A549 (cell line): ENCODE results near the gene NDUFB10. TPM values are rescaled to one million over a fixed set of nuclear protein-coding genes. Genes with fewer than 3 reads are reported as not detected.

Experiments
- ATAC-seq, 2 experiments: fragments of 200-7000 bp in 1 of 2; fragments of >200 bp in 1 of 2; cut with Nextera tagmentation in 1 of 2; cut with Tn5 transposase in 1 of 2; 3 replicates each; pipeline versions ENCODE4 v1.8.0 to v1.9.1; 2018 to 2020; ENCODE audit warnings: mild to moderate bottlenecking in 1 of 2, moderate library complexity in 1 of 2
- CTCF ChIA-PET: fragments of 300-600 bp; sonication (Branson Sonifier 250); formaldehyde crosslinking; extraction: SDS; loops from one replicate; lab custom pipeline; 2021; ENCODE audit warnings: antibody characterized with exemption, inconsistent platforms; lab: Yijun Ruan, JAX
- POLR2A ChIA-PET: fragments of 350-600 bp; formaldehyde crosslinking; extraction: SDS; loops from one replicate; lab custom pipeline; 2021; ENCODE audit warnings: antibody characterized with exemption, inconsistent platforms; lab: Yijun Ruan, JAX
- DNase-seq, 2 experiments: peaks; one replicate each; pipeline versions ENCODE4 v3.0.0 to v3.0.0-alpha.2; 2011 to 2016; ENCODE audit warnings: low read depth in 1 of 2, low spot score in 1 of 2
- FAIRE-seq: peaks from 2 replicates; lab custom pipeline; 2011; peaks lifted over from hg19 to GRCh38; lab: Jason Lieb, UNC
- H3K27ac ChIP-seq, 2 experiments: fragments of >200 bp; sonication (Bioruptor Twin); formaldehyde crosslinking; 3 replicates each; pipeline ENCODE4 v1.5.1; 2016 to 2017
- H3K4me1 ChIP-seq: fragments of >200 bp; sonication (Bioruptor Twin); formaldehyde crosslinking; 3 replicates; pipeline ENCODE4 v1.6.1; 2016
- H3K4me2 ChIP-seq: fragments of >200 bp; sonication (Bioruptor Twin); formaldehyde crosslinking; 3 replicates; pipeline ENCODE4 v1.6.1; 2016
- H3K4me3 ChIP-seq: fragments of >200 bp; sonication (Bioruptor Twin); formaldehyde crosslinking; 3 replicates; pipeline ENCODE4 v1.5.1; 2016
- H3K9me3 ChIP-seq: fragments of >200 bp; sonication (Bioruptor Twin); formaldehyde crosslinking; 3 replicates; pipeline ENCODE4 v1.6.1; 2016
- ATOH8 ChIP-seq: fragments of 250-450 bp; sonication (Bioruptor Pico); IDR thresholded peaks from 2 replicates; pipeline ENCODE4 v1.5.0; 2020; ENCODE audit warnings: low read depth, mild to moderate bottlenecking, moderate library complexity
- BCL3 ChIP-seq: fragments of >200 bp; sonication (Bioruptor Twin); formaldehyde crosslinking; IDR thresholded peaks from 3 replicates; pipeline ENCODE4 v1.6.1; 2016
- CTCF ChIP-seq: fragments of >200 bp; sonication (Bioruptor Twin); formaldehyde crosslinking; IDR thresholded peaks from 3 replicates; pipeline ENCODE4 v1.5.1; 2016
- E2F6 ChIP-seq: IDR thresholded peaks from 2 replicates; pipeline ENCODE4 v1.6.1; 2012; ENCODE audit warnings: low read depth, borderline replicate concordance
- EHF ChIP-seq: fragments of 250-450 bp; sonication (Bioruptor Pico); IDR thresholded peaks from 2 replicates; pipeline ENCODE4 v1.5.0; 2020; ENCODE audit warnings: mild to moderate bottlenecking
- EP300 ChIP-seq, 2 experiments: fragments of >200 bp; sonication (Bioruptor Twin); formaldehyde crosslinking; IDR thresholded peaks; 2 replicates in 1 of 2; 3 replicates in 1 of 2; pipeline ENCODE4 v1.6.1; 2016 to 2017
- FOSL2 ChIP-seq, 2 experiments: fragments of 450-650 bp in 1 of 2; fragments of >200 bp in 1 of 2; sonication (Bioruptor Twin) in 1 of 2; formaldehyde crosslinking; IDR thresholded peaks; 2 replicates each; pipeline versions ENCODE4 v1.5.0 to v1.6.1; 2016 to 2020; ENCODE audit warnings: mild to moderate bottlenecking in 1 of 2, moderate library complexity in 1 of 2
- GATA3 ChIP-seq: IDR thresholded peaks from 2 replicates; pipeline ENCODE4 v1.6.1; 2012; ENCODE audit warnings: borderline replicate concordance
- HEYL ChIP-seq: fragments of 250-450 bp; sonication (Bioruptor Pico); IDR thresholded peaks from 2 replicates; pipeline ENCODE4 v1.8.0; 2021; ENCODE audit warnings: mild to moderate bottlenecking, moderate library complexity
- HOXB13 ChIP-seq: fragments of 250-450 bp; sonication (Bioruptor Pico); IDR thresholded peaks from 2 replicates; pipeline ENCODE4 v1.5.0; 2020; ENCODE audit warnings: low read depth, mild to moderate bottlenecking, moderate library complexity
- HOXB5 ChIP-seq: fragments of 250-450 bp; sonication (Bioruptor Pico); IDR thresholded peaks from 2 replicates; pipeline ENCODE4 v1.5.0; 2020; ENCODE audit warnings: mild to moderate bottlenecking, moderate library complexity
- JUN ChIP-seq, 2 experiments: fragments of >200 bp; sonication (Bioruptor Twin); formaldehyde crosslinking; IDR thresholded peaks; 2 replicates in 1 of 2; 3 replicates in 1 of 2; pipeline ENCODE4 v1.6.1; 2016 to 2017
- KDM5A ChIP-seq: fragments of 200-600 bp; sonication (generic); IDR thresholded peaks from 2 replicates; pipeline ENCODE4 v1.6.1; 2016; ENCODE audit warnings: antibody characterized with exemption, mild to moderate bottlenecking
- MAFK ChIP-seq: fragments of 450-650 bp; IDR thresholded peaks from 2 replicates; pipeline ENCODE4 v1.6.1; 2014; ENCODE audit not compliant: partially characterized antibody
- MAX ChIP-seq: IDR thresholded peaks from 2 replicates; pipeline ENCODE4 v1.6.1; 2012
- MAZ ChIP-seq: fragments of 150-350 bp; IDR thresholded peaks from 2 replicates; pipeline ENCODE4 v1.6.1; 2014; ENCODE audit warnings: antibody characterized with exemption, low read depth, low read length, borderline replicate concordance
- MYC ChIP-seq: IDR thresholded peaks from 2 replicates; pipeline ENCODE4 v1.6.1; 2012; ENCODE audit warnings: mild to moderate bottlenecking, inconsistent platforms, low read length, improper control_type of control experiment, borderline replicate concordance
- NPAS2 ChIP-seq: fragments of 250-450 bp; sonication (Bioruptor Pico); IDR thresholded peaks from 2 replicates; pipeline ENCODE4 v1.8.0; 2022; ENCODE audit warnings: mild to moderate bottlenecking, moderate library complexity, borderline replicate concordance
- PBX3 ChIP-seq: IDR thresholded peaks from 2 replicates; pipeline ENCODE4 v1.6.1; 2012
- PHF8 ChIP-seq: fragments of 200-600 bp; sonication (generic); IDR thresholded peaks from 2 replicates; pipeline ENCODE4 v1.6.1; 2016; ENCODE audit warnings: low read depth, mild to moderate bottlenecking, antibody characterized with exemption, moderate library complexity, borderline replicate concordance
- POLR2A ChIP-seq: IDR thresholded peaks from 2 replicates; pipeline ENCODE4 v1.6.1; 2012; ENCODE audit warnings: mild to moderate bottlenecking, low read length
- RAD21 ChIP-seq, 2 experiments: fragments of >200 bp in 1 of 2; sonication (Bioruptor Twin) in 1 of 2; formaldehyde crosslinking in 1 of 2; IDR thresholded peaks in 1 of 2; conservative IDR thresholded peaks in 1 of 2; 2 replicates in 1 of 2; 3 replicates in 1 of 2; pipeline ENCODE4 v1.6.1; 2012 to 2018; ENCODE audit warnings: inconsistent platforms in 1 of 2
- RFX5 ChIP-seq: fragments of 450-650 bp; IDR thresholded peaks from 2 replicates; pipeline ENCODE4 v1.7.1; 2014; ENCODE audit warnings: antibody characterized with exemption, mild to moderate bottlenecking, moderate library complexity
- SMC3 ChIP-seq: fragments of >200 bp; sonication (Bioruptor Twin); formaldehyde crosslinking; IDR thresholded peaks from 3 replicates; pipeline ENCODE4 v1.6.1; 2018; ENCODE audit warnings: inconsistent platforms
- SREBF2 ChIP-seq: fragments of 450-650 bp; IDR thresholded peaks from 2 replicates; pipeline ENCODE4 v1.6.1; 2014; ENCODE audit warnings: mild to moderate bottlenecking, moderate library complexity
- TFCP2L1 ChIP-seq: fragments of 250-450 bp; sonication (Bioruptor Pico); IDR thresholded peaks from 2 replicates; pipeline ENCODE4 v1.5.0; 2021; ENCODE audit warnings: mild to moderate bottlenecking
- TP53 ChIP-seq: fragments of 250-450 bp; sonication (Bioruptor Pico); IDR thresholded peaks from 2 replicates; pipeline ENCODE4 v1.5.0; 2021; ENCODE audit warnings: mild to moderate bottlenecking, moderate library complexity
- USF2 ChIP-seq: fragments of 450-650 bp; IDR thresholded peaks from 2 replicates; pipeline ENCODE4 v1.6.1; 2014; ENCODE audit warnings: antibody characterized with exemption
- ZC3H11A ChIP-seq: fragments of 450-650 bp; IDR thresholded peaks from 2 replicates; pipeline ENCODE4 v1.6.1; 2014; ENCODE audit warnings: antibody characterized with exemption, mild to moderate bottlenecking
- ZFP36 ChIP-seq: fragments of 450-650 bp; IDR thresholded peaks from 2 replicates; pipeline ENCODE4 v1.6.1; 2014; ENCODE audit warnings: borderline replicate concordance; ENCODE audit not compliant: partially characterized antibody
- ZNF302 ChIP-seq: fragments of 250-450 bp; sonication (Bioruptor Pico); IDR thresholded peaks from 2 replicates; pipeline ENCODE4 v1.9.0; 2021; ENCODE audit warnings: inconsistent platforms, mild to moderate bottlenecking, moderate library complexity
- ZSCAN20 ChIP-seq: fragments of 250-450 bp; sonication (Bioruptor Pico); IDR thresholded peaks from 2 replicates; pipeline ENCODE4 v1.8.0; 2022; ENCODE audit warnings: mild to moderate bottlenecking, moderate library complexity
- WGBS: methylation state at CpG from one replicate; pipeline ENCODE4 v1.1.6; 2017; ENCODE audit errors: missing lambda C conversion rate; 5-methylcytosine and 5-hydroxymethylcytosine counted together
- polyA plus RNA-seq, 4 experiments: library from polyadenylated mRNA; depleted of rRNA in 3 of 4; stranded (reverse); fragments of >200 nt; fragmentation: RNase III in 1 of 4; extraction: RNeasy Plus Mini Kit Qiagen cat#74134 plus additional on column Dnase treatment in 1 of 4; gene quantifications; 2 replicates in 3 of 4; 3 replicates in 1 of 4; pipeline ENCODE4 v1.2.3, GENCODE V29; 2011 to 2017

The NDUFB10 gene
- polyA plus RNA-seq, 2 of the 4 experiments (the other 2 are of a cell fraction), result 198 to 389 TPM

GRCh38 chr16:1983544-1984346 is 24.4 kb downstream of the NDUFB10 start, which contains the start of gene GFER:
Gene GFER (plus strand): TSS chr16:1984193. CDS start chr16:1984219, 26 bp downstream.
- no peak for FAIRE-seq
- peak; percentile 94 to 96 for DNase-seq
- Histone ChIP-seq H3K9me3 (no peaks in the 10 kb centered on the region), H3K4me2 (peak within 1 kb of the TSS; percentile 88), H3K4me1 (peaks cover 37% of the 10 kb centered on the region), H3K27ac (peak within 1 kb of the TSS; percentile 86 to 94), H3K4me3 (peak within 1 kb of the TSS; percentile 67)
- ATAC-seq, result peak; percentile 72 to 85
- ChIA-PET CTCF (interaction anchor here (1.1 to 19.7 kb wide), 6 partner anchors 10 to 157 kb away, joined by 3 to 196 read pairs (median 7); partner anchors contain the start of gene ZNF598), POLR2A (interaction anchor here (0.6 to 5.4 kb wide), 5 partner anchors 12 to 603 kb away, joined by 3 to 50 read pairs (median 3); partner anchors contain the start of genes RPS2, TBL3 and TRAF7)
- 0% methylated on average over 22 of the region's 109 CpGs for WGBS
- TF ChIP-seq GATA3 (0 out of 2 replicates have a peak, but pooled peaks have one; percentile 6), TFCP2L1 (CRISPR knock-in tag) (0 out of 2 replicates have a peak, but pooled peaks have one; percentile 63), ZNF302 (CRISPR knock-in tag) (no peak), SMC3 (peak; percentile 45), TP53 (CRISPR knock-in tag) (0 out of 2 replicates have a peak, but pooled peaks have one; percentile 54), EP300 (IDR thresholded peaks at IDR 0.05) (no peak), EHF (CRISPR knock-in tag) (peak; percentile 72; the same call in 1 of the 2 replicates), ATOH8 (CRISPR knock-in tag) (peak; percentile 78; the same call in 1 of the 2 replicates), ZFP36 (no peak), USF2 (no peak), PHF8 (peak; percentile 30), CTCF (peak; percentile 50; the same call in 2 of the 3 replicates), POLR2A (peak; percentile 85), BCL3 (peak; percentile 81; the same call in 1 of the 3 replicates), E2F6 (0 out of 2 replicates have a peak, but pooled peaks have one; percentile 68), NPAS2 (CRISPR knock-in tag) (peak; percentile 48; the same call in 1 of the 2 replicates), MAZ (peak; percentile 46; the same call in 1 of the 2 replicates), KDM5A (peak; percentile 96), RAD21 (conservative IDR thresholded peaks at IDR 0.05 in 1 of 2, IDR thresholded peaks at IDR 0.05 in 1 of 2) (0 out of 5 replicates have a peak, but pooled peaks of 1 of the 2 experiments have one; percentile 18), MAX (peak; percentile 82), HEYL (CRISPR knock-in tag) (no peak), FOSL2 (IDR thresholded peaks at IDR 0.05) (no peak), FOSL2 (CRISPR knock-in tag; IDR thresholded peaks at IDR 0.05) (peak; percentile 18; the same call in 1 of the 2 replicates), HOXB13 (peak; percentile 66; the same call in 1 of the 2 replicates), RFX5 (0 out of 2 replicates have a peak, but pooled peaks have one; percentile 17), MAFK (no peak), SREBF2 (no peak), ZSCAN20 (no peak; the same call in 1 of the 2 replicates), MYC (peak; percentile 42; the same call in 1 of the 2 replicates), JUN (IDR thresholded peaks at IDR 0.05) (peak; percentile 30 to 82; a peak in 3 of 5 replicates), ZC3H11A (no peak), PBX3 (peak; percentile 65; the same call in 1 of the 2 replicates), HOXB5 (peak; percentile 90)
